Measurements from ENCODE around the gene ZNF507.
A peak's percentile ranks its signal among the peaks of the same experiment; 100 is the strongest.

DNA sequence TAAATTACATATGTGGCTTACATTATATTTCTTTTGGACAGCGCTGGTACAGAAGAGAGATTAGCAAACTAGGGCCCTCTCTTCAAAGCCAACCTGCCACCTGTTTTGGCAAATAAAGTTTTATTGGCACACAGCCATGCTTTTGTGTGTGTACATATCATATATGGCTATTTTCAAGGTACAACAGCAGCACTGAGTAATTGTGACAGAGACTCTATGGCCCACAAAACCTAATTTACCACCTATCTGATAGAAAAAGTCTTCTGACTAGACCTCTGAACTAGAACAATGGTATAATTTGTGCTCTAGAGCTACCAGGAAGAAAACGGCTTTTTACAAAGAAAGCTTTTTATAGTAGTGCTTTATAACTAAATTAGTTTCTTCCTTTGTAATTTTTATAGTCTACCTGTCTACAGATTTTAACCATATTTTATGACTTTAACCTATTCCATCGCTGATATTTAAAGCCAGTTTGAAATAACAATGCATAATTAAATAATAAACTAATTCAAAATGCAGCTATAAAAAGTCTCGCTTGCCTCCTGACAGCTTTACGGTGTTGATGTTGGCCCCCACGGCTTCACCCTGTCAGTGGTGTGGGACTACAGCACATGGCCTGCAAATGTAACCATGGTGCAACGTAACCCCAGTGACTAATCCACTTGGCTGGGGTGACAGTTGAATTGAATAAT lies 42.4 kb downstream of the ZNF507 start:
- no peak for TF ChIP-seq POLR2A (IDR thresholded peaks at IDR 0.05; ENCODE audit: extremely low read depth, insufficient read length)
- TF ChIP-seq, protein P1, sequence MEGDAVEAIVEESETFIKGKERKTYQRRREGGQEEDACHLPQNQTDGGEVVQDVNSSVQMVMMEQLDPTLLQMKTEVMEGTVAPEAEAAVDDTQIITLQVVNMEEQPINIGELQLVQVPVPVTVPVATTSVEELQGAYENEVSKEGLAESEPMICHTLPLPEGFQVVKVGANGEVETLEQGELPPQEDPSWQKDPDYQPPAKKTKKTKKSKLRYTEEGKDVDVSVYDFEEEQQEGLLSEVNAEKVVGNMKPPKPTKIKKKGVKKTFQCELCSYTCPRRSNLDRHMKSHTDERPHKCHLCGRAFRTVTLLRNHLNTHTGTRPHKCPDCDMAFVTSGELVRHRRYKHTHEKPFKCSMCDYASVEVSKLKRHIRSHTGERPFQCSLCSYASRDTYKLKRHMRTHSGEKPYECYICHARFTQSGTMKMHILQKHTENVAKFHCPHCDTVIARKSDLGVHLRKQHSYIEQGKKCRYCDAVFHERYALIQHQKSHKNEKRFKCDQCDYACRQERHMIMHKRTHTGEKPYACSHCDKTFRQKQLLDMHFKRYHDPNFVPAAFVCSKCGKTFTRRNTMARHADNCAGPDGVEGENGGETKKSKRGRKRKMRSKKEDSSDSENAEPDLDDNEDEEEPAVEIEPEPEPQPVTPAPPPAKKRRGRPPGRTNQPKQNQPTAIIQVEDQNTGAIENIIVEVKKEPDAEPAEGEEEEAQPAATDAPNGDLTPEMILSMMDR (IDR thresholded peaks at IDR 0.05; ENCODE audit: low read depth, low read length), result no peak
- TF ChIP-seq, protein P2, sequence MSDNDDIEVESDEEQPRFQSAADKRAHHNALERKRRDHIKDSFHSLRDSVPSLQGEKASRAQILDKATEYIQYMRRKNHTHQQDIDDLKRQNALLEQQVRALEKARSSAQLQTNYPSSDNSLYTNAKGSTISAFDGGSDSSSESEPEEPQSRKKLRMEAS (IDR thresholded peaks at IDR 0.05; ENCODE audit: low read depth, low read length), result 0 out of 2 replicates have a peak, but pooled peaks have one; percentile 23
- TF ChIP-seq MYC (IDR thresholded peaks at IDR 0.05; ENCODE audit: low read depth, low read length), result no peak

All from NB4 (cell line).